Measurements from ENCODE around the gene TNKS1BP1. TPM values are rescaled to one million over a fixed set of nuclear protein-coding genes. Genes with fewer than 3 reads are reported as not detected.

Gene TNKS1BP1
- total and polyA plus RNA-seq, 4 donors = 28.3 to 67.1 (median 47.0) TPM

GRCh38 chr11:57276169-57276970 lies 48.4 kb downstream of the TNKS1BP1 start:
- no peaks in the 10 kb centered on the region for H3K27me3 ChIP-seq (ENCODE audit: control insufficient read depth in 4 of 4, insufficient read depth in 4 of 4, low read length in 3 of 4)
- H3K27ac ChIP-seq (ENCODE audit: low read depth in 1 of 2, low read length in 2 of 2) = peak overlapping the region in 1 of 2 donors; percentile 43
- TF ChIP-seq MAX (IDR thresholded peaks at IDR 0.05) (no peak), CTCF (IDR thresholded peaks at IDR 0.05; ENCODE audit: low read depth, low read length, missing input control) (no peak), YY1 (IDR thresholded peaks at IDR 0.05) (no peak), HNF4A (conservative IDR thresholded peaks at IDR 0.05) (no peak), EGR1 (IDR thresholded peaks at IDR 0.05; ENCODE audit: low read depth in 2 of 2) (no peak), FOXA1 (IDR thresholded peaks at IDR 0.05) (no peak), GABPA (IDR thresholded peaks at IDR 0.05 in 1 of 2, conservative IDR thresholded peaks at IDR 0.05 in 1 of 2) (no peak), SP1 (IDR thresholded peaks at IDR 0.05) (no peak), FOXA2 (IDR thresholded peaks at IDR 0.05) (no peak)
- no peaks in the 10 kb centered on the region for H3K36me3 ChIP-seq (ENCODE audit: control insufficient read depth in 4 of 4, insufficient read depth in 3 of 4, low read depth in 1 of 4, low read length in 3 of 4)
- no peak overlapping the region for H3K9ac ChIP-seq (ENCODE audit: low read depth in 1 of 2, low read length in 2 of 2)
- H3K4me3 ChIP-seq (ENCODE audit: low read depth in 1 of 3, low read length in 3 of 3) = no peak overlapping the region
- peaks cover 0 to 6% (median 2%) of the 10 kb centered on the region in 4 donors for H3K9me3 ChIP-seq (ENCODE audit: control insufficient read depth in 4 of 4, low read length in 3 of 4)
- 71% methylated on average over 3 of the region's 3 CpGs for WGBS
- DNase-seq (ENCODE audit: low spot score) = no peak
- peaks cover 5 to 15% (median 10%) of the 10 kb centered on the region in 4 donors for H3K4me1 ChIP-seq (ENCODE audit: control insufficient read depth in 4 of 4, insufficient read depth in 4 of 4, low read length in 3 of 4)

DNA sequence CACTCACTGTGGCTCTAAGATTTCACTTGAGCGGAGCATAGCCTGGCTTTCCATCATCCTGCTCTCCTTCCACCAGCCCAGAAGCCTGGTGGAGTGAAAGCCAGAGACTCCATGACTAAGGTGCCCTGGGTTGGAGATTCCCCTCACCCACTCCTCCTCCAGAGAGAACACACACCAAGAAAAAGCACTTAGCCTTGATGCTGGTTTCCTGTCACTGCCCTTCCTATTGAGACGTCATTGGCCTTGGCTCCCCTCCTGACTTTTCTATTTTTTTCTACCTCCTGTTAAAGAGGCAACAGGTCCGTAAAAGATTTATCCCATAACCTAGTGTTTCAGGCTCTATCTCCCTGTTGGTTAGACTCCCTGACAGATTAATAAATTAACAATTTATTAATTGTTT lies 49.2 kb downstream of the TNKS1BP1 start:
- no peak overlapping the region for H3K9ac ChIP-seq (ENCODE audit: low read depth in 1 of 2, low read length in 2 of 2)
- no peaks in the 10 kb centered on the region for H3K27me3 ChIP-seq (ENCODE audit: control insufficient read depth in 4 of 4, insufficient read depth in 4 of 4, low read length in 3 of 4)
- peak overlapping the region; percentile 32 to 43 for H3K27ac ChIP-seq (ENCODE audit: low read depth in 1 of 2, low read length in 2 of 2)
- DNase-seq (ENCODE audit: low spot score) = no peak
- no peaks in the 10 kb centered on the region for H3K36me3 ChIP-seq (ENCODE audit: control insufficient read depth in 4 of 4, insufficient read depth in 3 of 4, low read depth in 1 of 4, low read length in 3 of 4)
- 68% methylated on average over 3 of the region's 3 CpGs for WGBS
- peaks cover 5 to 15% (median 10%) of the 10 kb centered on the region in 4 donors for H3K4me1 ChIP-seq (ENCODE audit: control insufficient read depth in 4 of 4, insufficient read depth in 4 of 4, low read length in 3 of 4)
- no peak for TF ChIP-seq JUND (IDR thresholded peaks at IDR 0.05)
- TF ChIP-seq RXRA (IDR thresholded peaks at IDR 0.05) = no peak
- no peak for TF ChIP-seq YY1 (IDR thresholded peaks at IDR 0.05)
- TF ChIP-seq HNF4G (IDR thresholded peaks at IDR 0.05) = no peak
- no peak for TF ChIP-seq GABPA (IDR thresholded peaks at IDR 0.05 in 1 of 2, conservative IDR thresholded peaks at IDR 0.05 in 1 of 2)
- no peak for TF ChIP-seq HNF4A (conservative IDR thresholded peaks at IDR 0.05)
- no peak for TF ChIP-seq TAF1 (conservative IDR thresholded peaks at IDR 0.05)
- TF ChIP-seq REST (IDR thresholded peaks at IDR 0.05) = no peak
- no peak for TF ChIP-seq EGR1 (IDR thresholded peaks at IDR 0.05; ENCODE audit: low read depth in 2 of 2)
- no peak for TF ChIP-seq MAX (IDR thresholded peaks at IDR 0.05)
- TF ChIP-seq NR2F2 (IDR thresholded peaks at IDR 0.05) = no peak
- no peak overlapping the region for H3K4me3 ChIP-seq (ENCODE audit: low read depth in 1 of 3, low read length in 3 of 3)
- peaks cover 0 to 6% (median 2%) of the 10 kb centered on the region in 4 donors for H3K9me3 ChIP-seq (ENCODE audit: control insufficient read depth in 4 of 4, low read length in 3 of 4)

Data from liver (tissue), 9 donors.